Esophagus squamous epithelium (tissue), 4 donors: Measurements from ENCODE around the gene PHACTR2.
"Not testable (repeated sequence)": the region's sequence is repeated elsewhere in the genome, so short reads cannot be mapped to it uniquely, and the experiment has no call there.

Source experiments
- POLR2A ChIP-seq, 4 donors: fragments of 450-650 bp; IDR thresholded peaks; one replicate each; pipeline ENCODE4 v1.6.1; 2017; ENCODE audit warnings: antibody characterized with exemption in 4 of 4, mild to moderate bottlenecking in 4 of 4, moderate library complexity in 3 of 4
- TF ChIP-seq, protein P1 (sequence below), 6 experiments: fragments of 450-650 bp in 4 of 6; fragments of 200-600 bp in 2 of 6; sonication (generic) in 2 of 6; IDR thresholded peaks; one replicate each; pipeline ENCODE4 v1.5.1; 2016 to 2019; ENCODE audit warnings: antibody characterized with exemption in 6 of 6, mild to moderate bottlenecking in 4 of 6, moderate library complexity in 4 of 6

DNA sequence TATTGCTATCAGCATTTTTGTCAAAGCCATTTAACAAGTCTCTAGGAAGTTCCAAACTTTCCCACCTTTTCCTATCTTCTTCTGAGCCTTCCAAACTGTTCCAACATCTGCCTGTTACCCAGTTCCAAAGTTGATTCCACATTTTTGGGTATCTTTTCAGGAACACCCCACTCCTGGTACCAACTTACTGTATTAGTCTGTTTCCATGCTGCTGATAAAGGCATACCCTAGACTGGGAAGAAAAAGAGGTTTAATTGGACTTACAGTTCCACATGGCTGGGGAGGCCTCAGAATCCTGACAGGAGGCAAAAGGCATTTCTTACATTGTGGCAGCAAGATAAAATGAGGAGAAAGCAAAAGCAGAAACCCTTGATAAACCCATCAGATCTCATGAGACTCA, 108.6 kb downstream of the PHACTR2 start:
- TF ChIP-seq, protein P1, sequence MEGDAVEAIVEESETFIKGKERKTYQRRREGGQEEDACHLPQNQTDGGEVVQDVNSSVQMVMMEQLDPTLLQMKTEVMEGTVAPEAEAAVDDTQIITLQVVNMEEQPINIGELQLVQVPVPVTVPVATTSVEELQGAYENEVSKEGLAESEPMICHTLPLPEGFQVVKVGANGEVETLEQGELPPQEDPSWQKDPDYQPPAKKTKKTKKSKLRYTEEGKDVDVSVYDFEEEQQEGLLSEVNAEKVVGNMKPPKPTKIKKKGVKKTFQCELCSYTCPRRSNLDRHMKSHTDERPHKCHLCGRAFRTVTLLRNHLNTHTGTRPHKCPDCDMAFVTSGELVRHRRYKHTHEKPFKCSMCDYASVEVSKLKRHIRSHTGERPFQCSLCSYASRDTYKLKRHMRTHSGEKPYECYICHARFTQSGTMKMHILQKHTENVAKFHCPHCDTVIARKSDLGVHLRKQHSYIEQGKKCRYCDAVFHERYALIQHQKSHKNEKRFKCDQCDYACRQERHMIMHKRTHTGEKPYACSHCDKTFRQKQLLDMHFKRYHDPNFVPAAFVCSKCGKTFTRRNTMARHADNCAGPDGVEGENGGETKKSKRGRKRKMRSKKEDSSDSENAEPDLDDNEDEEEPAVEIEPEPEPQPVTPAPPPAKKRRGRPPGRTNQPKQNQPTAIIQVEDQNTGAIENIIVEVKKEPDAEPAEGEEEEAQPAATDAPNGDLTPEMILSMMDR (IDR thresholded peaks at IDR 0.05), result not testable (repeated sequence)
- TF ChIP-seq POLR2A (IDR thresholded peaks at IDR 0.05), result not testable (repeated sequence)
